ENCODE results near the gene POLR1C. TPM values are rescaled to one million over a fixed set of nuclear protein-coding genes. Genes with fewer than 3 reads are reported as not detected.

The POLR1C gene
- total RNA-seq, 1 donor = 28.5 TPM

- no peak for TF ChIP-seq CTCF (IDR thresholded peaks at IDR 0.05; ENCODE audit: insufficient read depth, low read depth, low read length)
- DNase-seq (ENCODE audit: low read depth) = no peak
- H3K4me3 ChIP-seq (ENCODE audit: low read depth, low read length) = no peak overlapping the region
Observed at GRCh38 chr6:43481591-43482236, 35.2 kb upstream of the POLR1C start.

GRCh38 chr6:43488667-43489276 is 28.1 kb upstream of the POLR1C start:
- no peak for TF ChIP-seq CTCF (IDR thresholded peaks at IDR 0.05; ENCODE audit: insufficient read depth, low read depth, low read length)
- DNase-seq (ENCODE audit: low read depth) = no peak
- H3K4me3 ChIP-seq (ENCODE audit: low read depth, low read length) = no peak overlapping the region

- no peak for DNase-seq (ENCODE audit: low read depth)
- TF ChIP-seq CTCF (IDR thresholded peaks at IDR 0.05; ENCODE audit: insufficient read depth, low read depth, low read length) = no peak
- H3K4me3 ChIP-seq (ENCODE audit: low read depth, low read length) = no peak overlapping the region
Observed at GRCh38 chr6:43489277-43490072, 27.4 kb upstream of the POLR1C start.

GRCh38 chr6:43490523-43490939 is 26.4 kb upstream of the POLR1C start:
- no peak for TF ChIP-seq CTCF (IDR thresholded peaks at IDR 0.05; ENCODE audit: insufficient read depth, low read depth, low read length)
- no peak for DNase-seq (ENCODE audit: low read depth)
- H3K4me3 ChIP-seq (ENCODE audit: low read depth, low read length) = no peak overlapping the region

GRCh38 chr6:43491750-43492661 is 24.9 kb upstream of the POLR1C start:
- peak overlapping the region; percentile 4 for H3K4me3 ChIP-seq (ENCODE audit: low read depth, low read length)
- no peak for TF ChIP-seq CTCF (IDR thresholded peaks at IDR 0.05; ENCODE audit: insufficient read depth, low read depth, low read length)
- DNase-seq (ENCODE audit: low read depth) = peak; percentile 68

- peak overlapping the region; percentile 4 for H3K4me3 ChIP-seq (ENCODE audit: low read depth, low read length)
- DNase-seq (ENCODE audit: low read depth) = no peak
- no peak for TF ChIP-seq CTCF (IDR thresholded peaks at IDR 0.05; ENCODE audit: insufficient read depth, low read depth, low read length)
Observed at GRCh38 chr6:43492673-43493072, 24.2 kb upstream of the POLR1C start.
